SK-N-SH (cell line): ENCODE data around the gene SEPSECS. TPM values are rescaled to one million over a fixed set of nuclear protein-coding genes. Genes with fewer than 3 reads are reported as not detected.

Experiments
- CTCF ChIA-PET: fragments of 300-600, 350-600 bp; formaldehyde crosslinking; extraction: SDS; loops from one replicate; lab custom pipeline; 2021; lab: Yijun Ruan, JAX
- POLR2A ChIA-PET: fragments of 350-600 bp; sonication (Branson Sonifier 250); formaldehyde crosslinking; extraction: SDS; loops from one replicate; lab custom pipeline; 2020; ENCODE audit warnings: antibody characterized with exemption, inconsistent platforms; lab: Yijun Ruan, JAX
- DNase-seq: peaks from one replicate; pipeline ENCODE4 v3.0.0; 2012
- H2AFZ ChIP-seq: fragments of 200-600 bp; sonication (generic); 2 replicates; pipeline ENCODE4 v1.8.1; 2016; ENCODE audit warnings: antibody characterized with exemption, mild to moderate bottlenecking, low read depth
- H3F3A ChIP-seq: fragments of 200-600 bp; sonication (generic); replicated peaks from 2 replicates; pipeline ENCODE3; 2016; ENCODE audit warnings: antibody characterized with exemption, mild to moderate bottlenecking; ENCODE audit not compliant: insufficient read depth
- H3K27ac ChIP-seq, 2 experiments: fragments of 200-500 bp in 1 of 2; fragments of 200-600 bp in 1 of 2; sonication (Bioruptor generic) in 1 of 2; sonication (generic), shearing (Covaris generic) in 1 of 2; 2 replicates each; pipeline versions ENCODE4 v1.5.1 to v1.6.1; 2014 to 2016; ENCODE audit warnings: low read depth in 2 of 2, inconsistent platforms in 1 of 2, low read length in 1 of 2, mild to moderate bottlenecking in 1 of 2, mixed read lengths in 1 of 2
- H3K27me3 ChIP-seq: fragments of 200-600 bp; sonication (generic), shearing (Covaris generic); 2 replicates; pipeline ENCODE4 v1.6.1; 2016; ENCODE audit warnings: mixed run types; ENCODE audit not compliant: insufficient read depth
- H3K36me3 ChIP-seq, 2 experiments: fragments of 200-500 bp in 1 of 2; fragments of 200-600 bp in 1 of 2; sonication (Bioruptor generic) in 1 of 2; sonication (generic) in 1 of 2; replicated peaks in 1 of 2; 2 replicates each; pipeline versions ENCODE3 to v1.5.1; 2014 to 2016; ENCODE audit warnings: low read length in 1 of 2, mild to moderate bottlenecking in 1 of 2; ENCODE audit not compliant: insufficient read depth in 2 of 2, control insufficient read depth in 1 of 2
- H3K4me1 ChIP-seq, 2 experiments: fragments of 200-500 bp in 1 of 2; fragments of 200-600 bp in 1 of 2; sonication (Bioruptor generic) in 1 of 2; sonication (generic), shearing (Covaris generic) in 1 of 2; 2 replicates each; pipeline versions ENCODE4 v1.5.1 to v1.6.1; 2014 to 2016; ENCODE audit warnings: low read depth in 1 of 2, low read length in 1 of 2, mixed run types in 1 of 2; ENCODE audit not compliant: insufficient read depth in 2 of 2, control insufficient read depth in 1 of 2
- H3K4me2 ChIP-seq: fragments of 200-600 bp; sonication (generic), shearing (Covaris generic); 2 replicates; pipeline ENCODE4 v1.6.1; 2017; ENCODE audit warnings: mixed run types
- H3K4me3 ChIP-seq, 2 experiments: fragments of 200-500 bp in 1 of 2; fragments of 200-600 bp in 1 of 2; sonication (Bioruptor generic) in 1 of 2; sonication (generic), shearing (Covaris generic) in 1 of 2; 2 replicates each; pipeline versions ENCODE4 v1.5.1 to v1.8.1; 2014 to 2016; ENCODE audit warnings: low read depth in 2 of 2, inconsistent platforms in 1 of 2, low read length in 1 of 2, mild to moderate bottlenecking in 1 of 2, mixed read lengths in 1 of 2, moderate library complexity in 1 of 2
- H3K79me2 ChIP-seq: fragments of 200-600 bp; sonication (generic); 2 replicates; pipeline ENCODE4 v1.8.1; 2017; ENCODE audit warnings: mild to moderate bottlenecking; ENCODE audit not compliant: insufficient read depth
- H3K9ac ChIP-seq: fragments of 200-600 bp; sonication (generic); 2 replicates; pipeline ENCODE4 v1.6.1; 2017; ENCODE audit warnings: mixed run types
- H3K9me2 ChIP-seq: fragments of 200-600 bp; sonication (generic); 2 replicates; pipeline ENCODE4 v1.6.1; 2017; ENCODE audit warnings: mixed run types
- H3K9me3 ChIP-seq: fragments of 200-600 bp; sonication (generic); 2 replicates; pipeline ENCODE4 v1.6.1; 2017; ENCODE audit warnings: mixed run types, mild to moderate bottlenecking, moderate library complexity
- H4K20me1 ChIP-seq: fragments of 200-600 bp; sonication (generic); 2 replicates; pipeline ENCODE4 v1.6.1; 2017; ENCODE audit warnings: mild to moderate bottlenecking, mixed run types; ENCODE audit not compliant: insufficient read depth
- CHD2 ChIP-seq: fragments of 150-350 bp; IDR thresholded peaks from 2 replicates; pipeline ENCODE4 v1.6.1; 2018; ENCODE audit warnings: low read length; ENCODE audit not compliant: partially characterized antibody
- EP300 ChIP-seq, 2 experiments: IDR thresholded peaks; 2 replicates each; pipeline versions ENCODE4 v1.4.0 to v1.6.1; 2012; ENCODE audit warnings: borderline replicate concordance in 1 of 2, low read depth in 1 of 2, low read length in 1 of 2
- FOSL2 ChIP-seq: IDR thresholded peaks from 2 replicates; pipeline ENCODE4 v1.4.0; 2012; ENCODE audit warnings: low read depth, mild to moderate bottlenecking, moderate library complexity, borderline replicate concordance
- GABPA ChIP-seq: IDR thresholded peaks from 2 replicates; pipeline ENCODE4 v1.4.0; 2012; ENCODE audit warnings: low read depth, mild to moderate bottlenecking
- GATA2 ChIP-seq: sonication (generic); formaldehyde crosslinking; IDR thresholded peaks from 2 replicates; pipeline ENCODE4 v1.5.0; 2020; ENCODE audit warnings: mild to moderate bottlenecking, missing genetic modification reagents
- IRF3 ChIP-seq: fragments of 150-350 bp; IDR thresholded peaks from 2 replicates; pipeline ENCODE4 v1.6.1; 2016; ENCODE audit warnings: mild to moderate bottlenecking, low read depth, low read length
- JUND ChIP-seq: IDR thresholded peaks from 2 replicates; pipeline ENCODE4 v1.4.0; 2012
- MEF2A ChIP-seq: IDR thresholded peaks from 2 replicates; pipeline ENCODE4 v1.4.0; 2012; ENCODE audit warnings: low read depth, borderline replicate concordance
- NFIC ChIP-seq: IDR thresholded peaks from 2 replicates; pipeline ENCODE4 v1.4.0; 2012; ENCODE audit warnings: borderline replicate concordance
- POLR2AphosphoS5 ChIP-seq: IDR thresholded peaks from 2 replicates; pipeline ENCODE4 v1.6.1; 2012; ENCODE audit warnings: low read depth, low read length
- RAD21 ChIP-seq: IDR thresholded peaks from 2 replicates; pipeline ENCODE4 v1.6.1; 2012; ENCODE audit warnings: mild to moderate bottlenecking, low read length
- RXRA ChIP-seq: IDR thresholded peaks from 2 replicates; pipeline ENCODE4 v1.4.0; 2012; ENCODE audit warnings: low read depth, mild to moderate bottlenecking, borderline replicate concordance
- SIN3A ChIP-seq: IDR thresholded peaks from 2 replicates; pipeline ENCODE4 v1.6.1; 2012; ENCODE audit warnings: low read depth, mild to moderate bottlenecking, low read length, moderate library complexity, borderline replicate concordance
- TAF1 ChIP-seq: IDR thresholded peaks from 2 replicates; pipeline ENCODE4 v1.6.1; 2012; ENCODE audit warnings: low read depth, mild to moderate bottlenecking, low read length, moderate library complexity, borderline replicate concordance
- TCF12 ChIP-seq: IDR thresholded peaks from 2 replicates; pipeline ENCODE4 v1.4.0; 2012
- TEAD4 ChIP-seq: IDR thresholded peaks from 2 replicates; pipeline ENCODE4 v1.4.0; 2012; ENCODE audit warnings: mild to moderate bottlenecking, borderline replicate concordance; ENCODE audit not compliant: insufficient read depth
- USF1 ChIP-seq: IDR thresholded peaks from 2 replicates; pipeline ENCODE4 v1.4.0; 2012; ENCODE audit warnings: low read depth, borderline replicate concordance
- USF2 ChIP-seq: fragments of 150-350 bp; IDR thresholded peaks from 2 replicates; pipeline ENCODE4 v1.6.1; 2017; ENCODE audit warnings: antibody characterized with exemption, low read length, low read depth, borderline replicate concordance
- YY1 ChIP-seq: IDR thresholded peaks from 2 replicates; pipeline ENCODE4 v1.4.0; 2012; ENCODE audit warnings: low read depth, mild to moderate bottlenecking
- ZBTB33 ChIP-seq: IDR thresholded peaks from 2 replicates; pipeline ENCODE4 v1.4.0; 2012; ENCODE audit warnings: low read depth, borderline replicate concordance
- WGBS: methylation state at CpG from one replicate; pipeline ENCODE4 v1.1.6; 2017; ENCODE audit warnings: low lambda C conversion rate; 5-methylcytosine and 5-hydroxymethylcytosine counted together
- polyA plus RNA-seq, 3 experiments: library from polyadenylated mRNA; depleted of rRNA; stranded (reverse); fragments of >200 nt; gene quantifications; 2 replicates each; pipeline ENCODE4 v1.2.3, GENCODE V29; 2012

The SEPSECS gene
- polyA plus RNA-seq, 1 of the 3 experiments (the other 2 are of a cell fraction), result 2.0 TPM

GRCh38 chr4:25190407-25190806 lies 30.2 kb upstream of the SEPSECS start:
- no peak overlapping the region for H3K4me3 ChIP-seq
- H2AFZ ChIP-seq, result no peak overlapping the region
- WGBS, result 50% methylated on average over 2 of the region's 2 CpGs
- no peaks in the 10 kb centered on the region for H3K79me2 ChIP-seq
- TF ChIP-seq SIN3A (no peak), MEF2A (no peak), RXRA (no peak), USF1 (no peak), USF2 (no peak), POLR2AphosphoS5 (no peak)
- no peaks in the 10 kb centered on the region for H4K20me1 ChIP-seq
- CTCF ChIA-PET, result no interaction called here
- no peak for DNase-seq
- H3K27ac ChIP-seq, result no peak overlapping the region
- no peak overlapping the region for H3K4me2 ChIP-seq
- no peaks in the 10 kb centered on the region for H3K27me3 ChIP-seq
- H3K9me2 ChIP-seq, result no peaks in the 10 kb centered on the region
- POLR2A ChIA-PET, result no interaction called here
- no peak overlapping the region for H3K9ac ChIP-seq
- H3K36me3 ChIP-seq, result no peaks in the 10 kb centered on the region
- no peaks in the 10 kb centered on the region for H3F3A ChIP-seq
- no peaks in the 10 kb centered on the region for H3K4me1 ChIP-seq
- H3K9me3 ChIP-seq, result no peaks in the 10 kb centered on the region

- 93% methylated on average over 4 of the region's 4 CpGs for WGBS
- H2AFZ ChIP-seq, result no peak overlapping the region
- H3K36me3 ChIP-seq, result no peaks in the 10 kb centered on the region
- TF ChIP-seq TCF12 (no peak), USF1 (no peak), YY1 (no peak), ZBTB33 (no peak), SIN3A (no peak), EP300 (IDR thresholded peaks at IDR 0.05; ENCODE audit: borderline replicate concordance in 1 of 2, low read depth in 1 of 2, low read length in 1 of 2) (no peak), RAD21 (no peak), FOSL2 (no peak), TEAD4 (no peak), CHD2 (no peak), GATA2 (CRISPR knock-in tag) (no peak), JUND (no peak), GABPA (no peak), IRF3 (no peak), TAF1 (no peak), USF2 (no peak), NFIC (no peak)
- TF ChIP-seq, all 33 proteins: peak for 0
- no peak for DNase-seq
- no peaks in the 10 kb centered on the region for H4K20me1 ChIP-seq
- no peaks in the 10 kb centered on the region for H3K9me3 ChIP-seq
- H3K4me3 ChIP-seq, result no peak overlapping the region
- H3K27me3 ChIP-seq, result no peaks in the 10 kb centered on the region
- H3F3A ChIP-seq, result no peaks in the 10 kb centered on the region
- no peaks in the 10 kb centered on the region for H3K9me2 ChIP-seq
- H3K9ac ChIP-seq, result no peak overlapping the region
- no peaks in the 10 kb centered on the region for H3K79me2 ChIP-seq
- CTCF ChIA-PET, result no interaction called here
- H3K4me1 ChIP-seq, result no peaks in the 10 kb centered on the region
- POLR2A ChIA-PET, result no interaction called here
- H3K4me2 ChIP-seq, result no peak overlapping the region
- no peak overlapping the region for H3K27ac ChIP-seq
Measured at GRCh38 chr4:25184056-25184455, 23.8 kb upstream of the SEPSECS start.
